Dedifferentiated amniotic fluid mesenchymal stem cell (primary cell): ENCODE measurements around the gene CTAGE6.
"Not testable (repeated sequence)": the region's sequence is repeated elsewhere in the genome, so short reads cannot be mapped to it uniquely, and the experiment has no call there.

Experiments
- DNase-seq: peaks from one replicate; pipeline ENCODE4 v3.0.0-alpha.2; 2016; ENCODE audit errors: extremely low spot score

Gene CTAGE6, protein sequence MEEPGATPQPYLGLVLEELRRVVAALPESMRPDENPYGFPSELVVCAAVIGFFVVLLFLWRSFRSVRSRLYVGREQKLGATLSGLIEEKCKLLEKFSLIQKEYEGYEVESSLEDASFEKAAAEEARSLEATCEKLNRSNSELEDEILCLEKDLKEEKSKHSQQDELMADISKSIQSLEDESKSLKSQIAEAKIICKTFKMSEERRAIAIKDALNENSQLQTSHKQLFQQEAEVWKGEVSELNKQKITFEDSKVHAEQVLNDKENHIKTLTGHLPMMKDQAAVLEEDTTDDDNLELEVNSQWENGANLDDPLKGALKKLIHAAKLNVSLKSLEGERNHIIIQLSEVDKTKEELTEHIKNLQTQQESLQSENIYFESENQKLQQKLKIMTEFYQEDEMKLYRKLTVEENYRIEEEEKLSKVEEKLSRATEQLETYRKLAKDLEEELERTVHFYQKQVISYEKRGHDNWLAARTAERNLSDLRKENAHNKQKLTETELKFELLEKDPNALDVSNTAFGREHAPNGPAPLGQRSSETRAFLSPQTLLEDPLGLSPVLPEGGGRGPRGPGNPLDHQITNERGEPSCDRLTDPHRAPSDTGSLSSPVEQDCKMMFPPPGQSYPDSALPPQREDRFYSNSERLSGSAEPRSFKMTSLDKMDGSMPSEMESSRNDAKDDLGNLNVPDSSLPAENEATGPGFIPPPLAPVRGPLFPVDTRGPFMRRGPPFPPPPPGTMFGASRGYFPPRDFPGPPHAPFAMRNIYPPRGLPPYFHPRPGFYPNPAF

GRCh38 chr7:143757596-143757995, at the start of gene CTAGE6:
Gene CTAGE6 (minus strand): TSS chr7:143757696. CDS start chr7:143757658, 38 bp downstream.
- not testable (repeated sequence) for DNase-seq

- DNase-seq: not testable (repeated sequence)
Observed at GRCh38 chr7:143806664-143807071, 49.2 kb upstream of the CTAGE6 start.

DNA sequence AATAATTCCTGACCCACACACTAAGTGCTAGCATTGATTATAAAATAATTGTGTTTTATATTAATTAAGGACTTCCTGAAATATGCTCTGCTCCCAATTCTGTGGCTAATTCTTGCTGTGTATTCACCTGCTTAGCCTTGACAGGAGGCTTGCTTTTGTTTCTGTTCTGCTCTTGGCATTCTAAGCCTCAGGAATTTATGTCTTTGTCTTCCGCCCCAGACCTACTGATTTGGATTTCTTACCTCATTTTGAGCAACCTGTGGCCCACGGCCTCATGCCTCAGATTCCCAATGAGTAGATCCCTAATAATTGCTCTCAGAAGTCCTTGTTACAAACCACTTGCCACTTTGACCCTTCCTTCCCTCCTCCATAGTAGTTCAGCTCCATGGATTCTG, 40.4 kb upstream of the CTAGE6 start:
- not testable (repeated sequence) for DNase-seq

- DNase-seq: not testable (repeated sequence)
Observed at GRCh38 chr7:143797119-143797895, 39.8 kb upstream of the CTAGE6 start.

DNA sequence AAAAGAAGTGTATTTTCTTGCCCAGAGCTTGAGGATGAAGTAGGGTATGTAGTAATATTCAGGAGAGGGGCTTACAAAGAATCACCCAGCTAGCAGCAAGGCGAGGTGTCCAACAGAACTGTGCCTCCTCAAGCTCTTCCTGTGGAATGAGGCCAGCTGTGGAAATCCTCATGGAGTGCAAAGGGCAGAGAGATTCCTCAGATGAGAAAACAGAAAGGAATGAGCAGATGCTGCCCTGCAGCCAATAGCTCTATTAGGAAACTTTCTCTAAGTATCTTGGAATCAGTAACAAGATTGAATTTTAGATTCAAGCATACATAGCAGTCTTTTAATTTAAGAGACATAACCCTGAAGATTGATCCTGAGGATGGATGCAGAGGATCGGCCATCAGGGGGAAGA, 38.2 kb upstream of the CTAGE6 start:
- not testable (repeated sequence) for DNase-seq

GRCh38 chr7:143792633-143793032, 35.1 kb upstream of the CTAGE6 start:
- DNase-seq: not testable (repeated sequence)

- DNase-seq: not testable (repeated sequence)
Observed at GRCh38 chr7:143785415-143786182, 28.1 kb upstream of the CTAGE6 start.

DNA sequence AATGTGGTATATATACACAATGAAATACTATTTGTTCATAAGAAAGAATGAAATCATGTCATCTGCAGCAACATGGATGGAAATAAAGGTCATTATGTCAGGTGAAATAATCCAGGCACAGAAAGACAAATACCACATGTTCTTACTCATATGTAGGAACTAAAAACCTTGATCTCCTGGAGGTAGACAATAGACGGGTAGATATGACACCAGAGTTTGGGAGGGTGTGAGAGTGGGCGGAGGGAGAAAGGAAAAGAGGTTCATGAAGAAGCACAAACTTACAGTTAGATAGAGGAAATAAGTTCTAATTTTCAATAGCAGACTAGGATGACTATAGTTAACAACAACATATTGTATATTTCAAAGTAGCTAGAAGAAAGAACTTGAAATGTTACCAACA, 22.1 kb upstream of the CTAGE6 start:
- not testable (repeated sequence) for DNase-seq

DNA sequence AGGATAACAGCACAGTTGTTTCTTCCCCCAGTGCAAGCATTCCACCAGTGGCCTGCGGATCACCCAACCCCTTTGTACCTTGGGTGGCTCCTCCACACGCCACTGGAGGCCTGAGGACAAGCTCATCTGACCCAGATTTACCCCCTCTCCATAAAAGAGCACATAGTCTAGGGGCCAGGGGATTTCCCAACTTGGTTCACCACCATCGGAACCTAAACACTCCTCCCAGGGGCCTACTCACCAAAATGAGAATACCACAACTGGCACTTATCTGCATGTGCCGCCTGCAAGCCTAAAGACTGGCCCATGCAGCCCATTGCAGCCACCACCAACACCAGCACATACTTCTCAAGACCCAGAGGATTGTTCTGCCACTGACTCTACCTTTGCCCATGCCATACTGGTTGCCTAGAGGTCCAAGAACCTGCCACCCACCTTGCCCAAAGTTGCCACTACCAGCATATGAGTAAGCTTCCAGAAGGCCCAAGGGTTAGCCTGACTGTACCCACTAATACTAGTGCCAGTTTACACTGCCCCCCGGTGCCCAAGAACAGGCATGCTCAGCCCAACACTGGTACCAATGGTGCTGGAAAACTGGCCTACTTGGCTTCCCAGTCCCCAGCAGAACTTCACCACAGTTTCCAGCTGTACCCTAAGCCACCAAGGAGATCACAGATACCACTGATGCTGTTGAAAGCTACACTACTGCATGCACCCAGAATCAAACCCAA, 15.4 kb upstream of the CTAGE6 start:
- DNase-seq: not testable (repeated sequence)

DNA sequence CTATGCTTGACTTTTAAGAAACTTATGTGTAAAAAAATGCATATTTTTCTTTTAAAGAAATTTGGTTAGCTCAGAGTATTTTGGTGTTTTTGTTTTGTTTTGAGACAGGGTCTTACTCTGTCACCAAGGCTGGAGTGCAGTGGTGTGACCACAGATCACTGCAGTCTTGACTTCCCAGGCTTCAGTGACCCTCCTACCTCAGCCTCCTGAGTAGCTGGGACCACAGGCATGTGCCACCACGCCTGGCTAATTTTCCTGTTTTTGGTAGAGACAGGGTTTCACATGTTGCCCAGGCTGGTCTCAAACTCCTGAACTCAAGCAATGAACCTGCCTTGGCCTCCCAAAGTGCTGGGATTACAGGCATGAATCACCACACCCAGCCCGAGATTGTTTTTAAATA, 10.0 kb upstream of the CTAGE6 start:
- not testable (repeated sequence) for DNase-seq

DNA sequence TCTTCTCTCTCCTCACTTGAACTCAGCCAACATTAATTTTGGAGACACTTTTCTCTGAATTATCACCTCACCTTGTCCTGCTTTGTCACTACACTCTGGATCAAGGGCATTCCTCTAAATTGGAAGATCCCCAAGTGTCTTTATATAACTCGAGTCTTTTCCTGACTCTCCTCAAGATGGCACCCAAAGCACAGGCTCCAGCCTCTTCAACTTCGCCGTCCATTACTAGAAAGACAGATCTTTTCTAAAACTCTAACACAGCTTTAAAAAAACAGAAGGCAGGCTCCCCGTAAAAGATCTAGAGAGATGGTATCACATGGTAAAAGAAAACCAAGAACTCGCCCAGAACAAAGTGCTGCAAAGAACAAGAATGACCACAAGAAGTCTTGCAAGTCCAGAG, 8.2 kb upstream of the CTAGE6 start:
- DNase-seq: not testable (repeated sequence)

DNA sequence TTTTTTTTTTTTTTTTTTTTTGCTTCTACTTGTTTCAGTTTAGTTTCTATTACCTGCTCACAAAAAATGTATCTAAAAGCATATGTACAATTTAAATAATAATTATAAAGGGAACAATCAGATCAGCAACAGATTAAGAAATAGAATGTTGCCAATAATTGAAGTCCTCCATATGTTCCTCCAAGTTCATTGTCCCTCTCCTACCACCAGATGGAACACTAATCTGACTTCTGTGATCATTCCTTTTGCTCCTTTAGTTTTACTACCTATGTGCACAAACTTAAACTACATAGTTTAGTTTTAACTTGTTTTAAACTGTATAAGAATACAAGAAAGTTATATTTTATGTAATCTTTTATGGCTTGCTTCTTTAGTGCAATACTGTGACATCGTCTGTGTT, 5.6 kb upstream of the CTAGE6 start:
- not testable (repeated sequence) for DNase-seq

DNA sequence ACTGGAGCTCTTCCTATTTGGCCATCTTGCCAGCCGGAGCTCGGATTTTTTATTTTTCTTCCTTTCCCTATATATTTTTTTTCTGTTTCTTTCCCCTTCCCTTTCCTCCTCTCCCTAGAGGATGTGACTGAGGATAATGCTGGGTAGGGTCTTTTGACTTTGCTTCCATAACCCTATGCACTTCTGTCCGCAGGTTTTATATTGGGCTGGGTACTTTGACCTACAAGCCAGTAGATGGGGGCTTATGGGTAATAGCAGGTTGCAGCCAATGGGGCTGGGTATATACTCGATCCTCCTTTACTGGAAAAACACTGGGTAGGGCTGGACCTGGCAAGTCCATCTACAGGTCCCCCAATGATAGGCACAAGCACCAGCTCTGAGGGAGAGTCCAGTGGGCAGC, 12.2 kb downstream of the CTAGE6 start:
- not testable (repeated sequence) for DNase-seq

DNA sequence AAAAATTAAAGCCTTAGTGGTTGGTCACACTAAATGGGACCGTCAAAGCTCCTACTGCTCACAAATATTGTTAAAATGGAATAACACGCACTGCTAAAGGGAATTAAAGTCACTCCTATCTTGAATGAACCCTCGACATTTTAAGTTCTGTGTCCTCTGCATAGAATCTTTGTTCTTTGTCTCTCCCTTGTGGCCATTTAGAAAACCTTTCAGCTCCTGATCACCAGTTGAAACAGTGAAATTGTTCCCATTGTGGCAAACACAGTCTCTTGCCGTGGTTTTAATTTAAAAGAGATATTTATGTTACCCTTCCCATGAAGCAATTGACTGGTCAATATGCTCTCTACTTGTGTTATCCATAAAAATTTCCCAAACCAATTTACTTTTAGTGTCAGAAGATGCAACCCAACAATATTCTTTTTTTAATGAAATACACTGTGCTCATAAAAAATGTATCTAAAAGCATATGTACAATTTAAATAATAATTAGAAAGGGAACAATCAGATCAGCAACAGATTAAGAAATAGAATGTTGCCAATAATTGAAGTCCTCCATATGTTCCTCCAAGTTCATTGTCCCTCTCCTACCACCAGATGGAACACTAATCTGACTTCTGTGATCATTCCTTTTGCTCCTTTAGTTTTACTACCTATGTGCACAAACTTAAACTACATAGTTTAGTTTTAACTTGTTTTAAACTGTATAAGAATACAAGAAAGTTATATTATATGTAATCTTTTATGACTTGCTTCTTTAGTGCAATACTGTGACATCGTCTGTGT, 20.3 kb downstream of the CTAGE6 start:
- peak; percentile 69 for DNase-seq

- no peak for DNase-seq
Observed at GRCh38 chr7:143735962-143736361, 21.5 kb downstream of the CTAGE6 start.

- no peak for DNase-seq
Observed at GRCh38 chr7:143733876-143734275, 23.6 kb downstream of the CTAGE6 start.

DNA sequence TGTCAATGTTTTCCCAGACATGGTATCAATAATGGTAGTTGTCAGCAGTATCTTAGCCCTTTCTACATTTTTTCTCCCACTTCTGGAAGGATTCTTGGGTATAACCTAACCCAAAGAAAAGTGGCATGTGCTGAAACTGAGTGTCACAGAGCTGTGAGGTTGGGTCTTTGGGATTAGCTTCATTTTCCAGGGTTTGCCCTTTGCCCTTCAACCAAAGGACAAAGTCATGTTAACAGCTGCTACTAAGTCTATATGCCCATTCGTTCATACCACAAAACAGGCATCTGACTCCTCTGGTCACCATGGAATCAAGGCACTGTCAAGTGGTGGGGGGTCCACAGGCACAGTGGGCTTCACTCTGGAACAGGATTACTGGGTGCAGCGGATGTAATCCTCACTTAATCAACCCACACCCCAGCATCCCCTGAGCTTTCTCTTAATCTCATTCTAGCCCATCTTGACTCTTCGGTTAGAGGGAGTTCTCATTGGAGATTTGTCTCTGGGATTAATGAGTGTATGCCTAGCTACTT, 29.1 kb downstream of the CTAGE6 start:
- no peak for DNase-seq

DNA sequence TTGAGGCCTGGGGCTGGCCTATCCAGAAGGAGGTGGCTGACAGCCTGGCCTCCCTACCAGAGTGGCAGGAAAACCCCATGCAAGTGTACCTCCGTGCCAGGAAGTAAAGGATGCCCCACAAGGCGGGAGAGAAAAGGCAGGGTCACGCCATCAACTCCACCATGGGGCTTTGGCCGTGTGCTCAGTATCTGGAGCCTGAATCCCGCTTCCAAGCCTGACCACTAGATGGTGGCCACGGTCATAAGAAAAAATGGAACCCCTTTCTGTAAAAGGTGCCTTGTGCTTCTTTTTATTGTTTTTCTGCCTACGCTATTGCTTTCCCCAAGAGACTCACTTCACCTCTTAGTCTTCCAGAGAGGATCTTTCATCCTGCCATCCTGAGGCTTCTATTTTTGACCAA, 29.9 kb downstream of the CTAGE6 start:
- DNase-seq: not testable (repeated sequence)

GRCh38 chr7:143726143-143726542, 31.4 kb downstream of the CTAGE6 start:
- not testable (repeated sequence) for DNase-seq
